H1 (cell line): ENCODE data around the gene CCT3. TPM values are rescaled to one million over a fixed set of nuclear protein-coding genes. Genes with fewer than 3 reads are reported as not detected.

Source experiments
- CREB1 ChIP-seq: IDR thresholded peaks from 2 replicates; pipeline ENCODE4 v1.6.1; 2012; ENCODE audit warnings: inconsistent platforms
- MAFK ChIP-seq: IDR thresholded peaks from 2 replicates; pipeline ENCODE4 v1.6.1; 2012; ENCODE audit warnings: low read depth, mild to moderate bottlenecking, improper control_type of control experiment, low read length
- RAD21 ChIP-seq, 2 experiments: IDR thresholded peaks in 1 of 2; conservative IDR thresholded peaks in 1 of 2; 2 replicates each; pipeline ENCODE4 v1.6.1; 2011; ENCODE audit warnings: low read depth in 2 of 2, low read length in 2 of 2, improper control_type of control experiment in 1 of 2, inconsistent platforms in 1 of 2, mild to moderate bottlenecking in 1 of 2, moderate library complexity in 1 of 2
- polyA plus RNA-seq, 7 experiments: library from polyadenylated mRNA; depleted of rRNA in 3 of 7; stranded (reverse) in 5 of 7; unstranded in 2 of 7; fragments of >200 nt in 5 of 7; fragments of 200-250 nt in 2 of 7; gene quantifications; 1 replicate in 5 of 7; 2 replicates in 1 of 7; 4 replicates in 1 of 7; pipeline versions ENCODE4 v1.2.1 to v1.2.3, GENCODE V29; 2011 to 2013; ENCODE audit warnings: missing spikeins in 2 of 7, mixed read lengths in 2 of 7
- total RNA-seq: library from RNA; stranded (reverse); fragmentation: NEBNext Ultra II Directional; extraction: Animal tissue kit (Norgen Biotek cat#: 25700); gene quantifications from 2 replicates; pipeline ENCODE4 v1.2.1, GENCODE V29; 2021

The CCT3 gene
- total and polyA plus RNA-seq, 2 of the 8 experiments (the other 6 are each of a cell fraction or from before 2014, with no cell fraction given): 431 to 480 TPM

DNA sequence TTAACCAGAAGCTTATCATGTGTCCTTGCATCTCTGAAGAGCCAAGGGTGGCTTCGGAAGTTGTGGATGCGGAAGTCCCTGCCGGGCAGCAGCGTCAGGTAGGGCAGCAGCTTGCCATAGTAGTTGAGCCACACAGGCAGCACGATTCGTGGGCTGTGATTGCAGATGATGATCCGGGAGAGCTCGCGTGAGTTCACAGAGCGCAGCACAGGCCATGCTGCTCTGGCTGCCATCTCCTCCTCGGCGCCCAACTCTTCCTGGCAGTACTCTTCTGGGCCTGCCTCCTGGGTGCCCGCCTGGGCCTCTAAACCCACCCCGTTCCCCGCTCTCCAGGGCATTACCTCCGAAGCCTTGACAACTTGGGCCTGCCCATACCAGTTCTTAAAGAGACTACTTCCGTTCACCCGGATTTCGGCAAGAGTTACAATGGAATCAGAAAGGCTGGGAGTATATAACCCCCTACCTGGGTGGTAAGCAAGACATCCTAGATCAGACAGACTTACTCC is 39.2 kb downstream of the CCT3 start, which contains the start of gene VHLL (continued):
- TF ChIP-seq RAD21 (IDR thresholded peaks at IDR 0.05 in 1 of 2, conservative IDR thresholded peaks at IDR 0.05 in 1 of 2; ENCODE audit: low read depth in 2 of 2, low read length in 2 of 2): no peak
- TF ChIP-seq CREB1: no peak
- TF ChIP-seq MAFK: no peak
